ENCODE data around the gene MMP11.
"Not testable (repeated sequence)": the region's sequence is repeated elsewhere in the genome, so short reads cannot be mapped to it uniquely, and the experiment has no call there.

Gene MMP11

DNA sequence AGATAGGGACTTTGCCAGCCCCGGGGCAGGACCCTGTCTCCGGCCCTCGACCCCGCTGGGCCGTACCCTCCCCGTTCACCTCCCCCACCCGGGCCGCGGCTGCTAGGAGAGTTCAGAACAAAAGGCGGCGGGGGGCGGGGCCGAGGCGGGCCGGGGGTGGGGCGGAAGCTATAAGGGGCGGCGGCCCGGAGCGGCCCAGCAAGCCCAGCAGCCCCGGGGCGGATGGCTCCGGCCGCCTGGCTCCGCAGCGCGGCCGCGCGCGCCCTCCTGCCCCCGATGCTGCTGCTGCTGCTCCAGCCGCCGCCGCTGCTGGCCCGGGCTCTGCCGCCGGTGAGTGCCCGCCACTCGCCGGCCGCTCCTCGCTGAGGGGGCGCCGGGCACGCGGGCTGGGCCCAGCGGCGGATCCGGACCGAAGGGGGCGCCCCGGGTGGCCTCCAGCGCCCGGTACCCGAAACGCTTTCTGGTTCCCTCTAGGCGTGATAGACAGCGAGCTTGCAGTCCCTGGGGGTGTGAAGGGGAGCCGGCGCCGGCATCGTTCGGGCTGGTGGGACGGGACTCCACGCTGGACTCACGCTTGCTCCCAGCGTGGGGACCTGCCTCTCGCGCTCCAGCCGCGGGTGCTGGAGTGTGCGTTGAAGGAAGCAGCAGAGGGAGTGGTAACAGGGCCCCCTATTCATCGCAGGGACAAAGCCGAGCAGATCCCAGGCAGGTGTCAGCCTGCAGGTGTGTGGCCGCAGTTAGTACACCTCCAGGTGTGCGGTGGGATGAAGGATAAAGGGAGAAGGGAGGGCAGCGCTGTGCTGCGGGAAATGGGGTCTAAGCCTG, at the start of gene MMP11:
Gene MMP11, plus strand, starts transcription at position 201 of the 825 bp plus-strand sequence. Its CDS starts 22 bp downstream, at position 223.
- DNase-seq (ENCODE audit: extremely low spot score, insufficient read length, low read depth) (no peak), FAIRE-seq (no peak)

- not testable (repeated sequence) for FAIRE-seq; DNase-seq (ENCODE audit: extremely low spot score, insufficient read length, low read depth)
Observed at GRCh38 chr22:23728108-23728507, 44.5 kb upstream of the MMP11 start.

GRCh38 chr22:23737696-23738095, 35.0 kb upstream of the MMP11 start:
- no peak for DNase-seq (ENCODE audit: extremely low spot score, insufficient read length, low read depth)
- FAIRE-seq, result no peak

DNA sequence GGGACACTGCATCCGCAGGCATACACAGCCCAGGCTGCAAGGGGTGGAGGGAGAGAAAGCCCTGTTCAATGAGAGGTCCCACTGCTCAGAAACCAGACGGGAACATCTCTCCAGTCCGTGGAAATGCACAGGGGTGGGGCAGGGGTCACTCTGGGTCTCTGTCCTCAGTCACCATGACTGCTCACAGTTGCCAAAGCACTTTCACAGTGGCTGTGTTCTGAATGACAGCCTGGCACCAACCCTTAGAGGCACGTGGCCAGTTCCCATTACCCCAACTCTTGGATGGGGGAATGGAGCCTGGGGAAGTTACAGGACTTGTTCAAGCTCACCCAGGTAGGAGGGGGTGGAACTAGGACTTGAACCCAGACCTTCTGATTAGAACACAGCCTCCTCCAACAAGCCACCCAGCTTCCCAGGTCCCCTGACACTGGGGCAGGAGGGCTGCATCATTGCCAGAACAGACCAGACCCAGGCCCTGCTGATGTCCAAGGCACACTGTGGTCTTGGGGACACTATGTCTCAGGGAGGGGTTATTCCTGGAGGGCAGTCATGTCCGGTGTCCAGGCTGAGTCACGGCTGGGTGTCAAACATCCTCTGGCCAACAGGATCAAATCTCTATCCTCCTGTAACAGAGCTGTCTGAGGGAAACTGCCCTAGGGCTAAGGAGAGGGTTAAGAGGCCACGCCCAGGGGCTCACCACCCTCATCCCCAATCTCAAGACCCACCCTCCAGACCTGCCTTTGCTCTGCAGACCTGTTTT, 30.0 kb upstream of the MMP11 start:
- FAIRE-seq, result no peak

DNA sequence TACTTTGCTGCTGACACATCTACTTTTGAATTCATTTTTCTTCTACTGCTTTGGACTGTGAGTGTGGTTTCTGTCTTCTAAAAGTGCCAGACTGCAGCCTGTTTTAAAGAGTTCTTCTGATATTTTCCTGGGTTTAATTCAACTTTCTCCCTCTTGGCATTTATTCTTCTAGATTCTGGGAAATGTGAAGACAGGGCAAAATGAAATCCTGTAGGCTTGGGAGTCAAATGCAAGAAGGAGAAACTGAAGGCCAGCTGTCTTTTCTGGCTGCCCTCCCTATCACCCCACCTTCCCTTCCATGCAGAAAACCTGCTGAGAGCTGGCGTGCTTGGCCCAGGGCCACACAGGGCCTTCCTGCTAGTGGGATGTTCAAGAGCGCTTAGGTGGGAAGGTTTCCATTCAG, 29.3 kb upstream of the MMP11 start:
- FAIRE-seq, result no peak

More for the DNA sequence above, 30.0 kb upstream of the MMP11 start:
- no peak for DNase-seq (ENCODE audit: extremely low spot score, insufficient read length, low read depth)

GRCh38 chr22:23744001-23744400, 28.6 kb upstream of the MMP11 start:
- FAIRE-seq, result no peak
- no peak for DNase-seq (ENCODE audit: extremely low spot score, insufficient read length, low read depth)

More for the DNA sequence above, 29.3 kb upstream of the MMP11 start:
- no peak for DNase-seq (ENCODE audit: extremely low spot score, insufficient read length, low read depth)

GRCh38 chr22:23744485-23744884, 28.2 kb upstream of the MMP11 start:
- DNase-seq (ENCODE audit: extremely low spot score, insufficient read length, low read depth) (no peak), FAIRE-seq (no peak)

DNA sequence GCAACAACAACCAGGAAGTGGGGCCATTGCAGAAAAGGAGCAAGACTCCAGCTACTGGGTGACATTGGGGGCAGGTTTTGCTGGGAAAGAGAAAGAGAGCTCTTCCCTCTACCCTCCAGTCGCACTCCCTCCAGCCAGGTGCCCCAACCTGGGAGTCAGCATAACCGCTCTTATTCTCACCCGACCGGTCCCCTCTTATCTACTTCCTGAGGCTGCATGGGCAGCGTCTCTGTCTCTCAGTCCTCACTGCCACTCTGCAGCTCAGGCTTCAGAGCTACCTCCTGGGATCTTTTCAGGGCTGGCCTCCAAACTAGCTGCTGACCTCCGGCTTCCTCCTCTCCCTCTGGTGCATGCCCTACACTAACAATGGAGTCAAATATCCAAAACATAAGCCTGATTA, 26.9 kb upstream of the MMP11 start:
- FAIRE-seq (no peak), DNase-seq (ENCODE audit: extremely low spot score, insufficient read length, low read depth) (no peak)

DNA sequence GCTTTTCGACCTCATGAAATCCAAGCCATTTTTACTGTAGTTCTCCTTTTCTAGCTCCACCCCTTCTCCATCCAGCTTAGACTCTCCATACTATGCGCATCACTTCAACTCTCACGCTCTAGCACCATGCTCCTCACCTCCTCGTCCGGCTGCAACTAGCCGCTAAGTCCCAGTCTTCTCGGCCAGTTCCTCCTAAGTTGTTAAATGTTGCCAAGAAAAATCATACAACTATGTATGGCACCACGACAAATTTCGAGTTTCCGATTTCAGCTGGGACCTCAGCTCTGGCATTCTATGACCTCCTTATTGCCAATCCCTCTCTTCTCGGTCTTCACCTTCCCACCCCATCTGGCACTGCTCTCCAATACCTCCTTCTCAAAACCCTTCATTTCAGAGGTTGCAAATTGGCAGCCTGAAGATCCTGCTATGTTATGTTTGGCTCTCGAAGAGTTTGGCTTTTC, 22.8 kb upstream of the MMP11 start:
- DNase-seq (ENCODE audit: extremely low spot score, insufficient read length, low read depth) (no peak), FAIRE-seq (no peak)

GRCh38 chr22:23750367-23750713, 22.3 kb upstream of the MMP11 start:
- FAIRE-seq, result no peak
- no peak for DNase-seq (ENCODE audit: extremely low spot score, insufficient read length, low read depth)

GRCh38 chr22:23750714-23751440, 21.8 kb upstream of the MMP11 start, which contains the start of gene ZNF70:
Gene ZNF70, minus strand, starts transcription at chr22:23751112. Its CDS starts 5,972 bp downstream, at chr22:23745140.
- peak; percentile 88 for DNase-seq (ENCODE audit: extremely low spot score, insufficient read length, low read depth)
- FAIRE-seq, result peak; percentile 81

GRCh38 chr22:23751441-23751996, 21.1 kb upstream of the MMP11 start:
- DNase-seq (ENCODE audit: extremely low spot score, insufficient read length, low read depth), result no peak
- no peak for FAIRE-seq

GRCh38 chr22:23752090-23752691, 20.5 kb upstream of the MMP11 start:
- no peak for DNase-seq (ENCODE audit: extremely low spot score, insufficient read length, low read depth)
- FAIRE-seq, result peak; percentile 65

GRCh38 chr22:23752750-23753149, 19.9 kb upstream of the MMP11 start:
- no peak for DNase-seq (ENCODE audit: extremely low spot score, insufficient read length, low read depth)
- no peak for FAIRE-seq

DNA sequence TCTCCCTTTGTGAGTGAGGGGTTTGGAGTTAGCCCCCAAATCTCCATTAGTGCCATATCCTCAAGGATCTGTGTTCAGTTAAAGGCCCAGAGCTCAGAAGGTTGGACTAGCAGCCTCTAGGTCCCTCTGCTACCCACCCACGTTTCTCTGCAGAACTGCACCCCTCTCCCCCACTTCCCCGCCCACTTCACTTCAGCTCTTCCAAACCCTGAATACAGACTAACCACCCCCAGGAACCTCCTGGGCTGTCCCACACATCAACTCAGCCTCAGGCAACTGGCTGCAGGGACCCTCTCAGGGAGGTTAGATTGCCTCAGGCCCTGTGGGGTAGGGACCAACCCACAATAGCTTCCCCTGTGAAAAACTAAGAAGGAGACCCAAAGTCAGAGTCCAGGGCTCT, 19.3 kb upstream of the MMP11 start:
- no peak for FAIRE-seq
- DNase-seq (ENCODE audit: extremely low spot score, insufficient read length, low read depth), result no peak

DNA sequence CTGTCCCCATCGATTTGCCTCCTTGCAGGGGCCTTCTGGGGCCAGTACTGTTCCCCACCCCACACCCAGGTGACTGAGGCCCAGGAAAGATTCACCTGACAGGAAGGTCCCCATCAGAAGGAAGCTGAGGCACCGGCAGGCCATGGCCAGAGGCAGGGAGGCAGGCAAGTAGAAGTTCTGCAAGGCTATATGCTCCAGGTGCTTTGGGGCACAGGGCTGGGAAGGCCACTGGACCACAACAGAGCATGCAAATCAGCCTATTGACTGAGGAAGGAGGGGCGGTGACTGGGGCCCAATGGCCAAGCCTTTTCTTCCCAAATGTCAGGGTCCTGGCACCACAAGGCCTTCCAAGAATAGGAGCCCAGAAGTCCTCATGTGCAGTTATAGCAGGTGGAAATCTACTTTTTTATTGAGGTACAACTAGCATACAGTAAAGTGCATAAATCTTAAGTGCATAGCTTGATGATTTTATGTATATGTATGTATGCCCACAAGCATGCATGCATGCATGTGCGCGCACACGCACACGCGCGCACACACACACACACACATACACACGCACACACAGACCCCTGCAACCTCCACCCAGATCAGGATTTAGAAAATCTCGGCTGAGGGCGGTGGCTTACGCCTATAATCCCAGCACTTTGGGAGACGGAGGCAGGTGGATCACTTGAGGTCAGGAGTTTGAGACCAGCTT, 18.3 kb upstream of the MMP11 start, which contains the start of gene VPREB3:
Gene VPREB3, minus strand, starts transcription at position 206 of the 700 bp plus-strand sequence. Its CDS starts 62 bp downstream, at position 144.
- DNase-seq (ENCODE audit: extremely low spot score, insufficient read length, low read depth) (no peak), FAIRE-seq (peak; percentile 29)

DNA sequence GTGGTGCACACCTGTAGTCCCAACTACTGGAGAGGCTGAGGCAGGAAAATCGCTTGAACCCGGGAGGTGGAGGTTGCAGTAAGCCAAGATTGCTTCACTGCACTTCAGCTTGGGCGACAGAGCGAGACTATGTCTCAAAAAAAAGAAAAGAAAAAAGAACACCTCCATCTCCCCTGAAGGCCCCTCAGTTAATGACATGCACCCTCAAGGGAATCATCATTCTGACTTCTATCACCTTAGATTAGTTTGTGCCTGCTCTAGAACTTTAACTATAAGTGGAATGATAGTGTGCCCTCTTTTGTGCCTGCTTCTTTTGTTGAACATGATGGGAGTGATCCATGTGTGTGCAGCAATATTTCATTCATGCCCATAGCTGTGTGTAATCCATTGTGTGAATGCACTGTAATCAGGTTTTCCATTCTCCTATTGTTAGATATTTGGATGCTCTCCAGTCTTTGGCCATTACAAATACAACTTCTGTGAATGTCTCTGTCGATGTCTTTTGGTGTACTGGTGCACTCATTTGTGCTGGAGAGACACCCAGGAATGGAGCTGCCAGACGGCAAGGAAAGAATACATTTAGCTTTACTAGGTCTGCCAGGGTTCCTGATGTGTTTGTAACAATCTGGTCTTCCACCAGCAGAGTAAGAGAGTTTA, 17.5 kb upstream of the MMP11 start:
- DNase-seq (ENCODE audit: extremely low spot score, insufficient read length, low read depth) (no peak), FAIRE-seq (no peak)

GRCh38 chr22:23755711-23756110, 16.9 kb upstream of the MMP11 start:
- FAIRE-seq, result no peak
- DNase-seq (ENCODE audit: extremely low spot score, insufficient read length, low read depth), result no peak
